ENCODE measurements around the gene ADCY3.

Gene ADCY3

DNA sequence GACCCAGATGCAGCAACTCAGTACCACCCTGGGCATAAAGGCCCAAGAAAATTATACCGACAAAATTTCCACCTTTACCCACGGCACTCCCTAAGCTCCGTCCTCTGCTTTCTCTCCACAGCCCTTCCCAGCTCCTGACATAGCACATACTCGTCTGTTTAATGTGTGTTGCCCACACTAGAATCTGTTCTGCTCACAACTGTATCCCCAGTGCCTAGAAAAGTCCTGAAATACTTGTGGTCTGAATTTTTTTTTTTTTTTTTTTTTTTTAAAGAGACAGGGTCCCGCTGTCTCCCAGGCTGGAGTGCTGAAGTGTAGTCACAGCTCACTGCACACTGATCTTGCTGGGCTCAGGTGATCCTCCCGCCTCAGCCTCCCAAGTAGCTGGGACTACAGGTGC is 62.3 kb downstream of the ADCY3 start:
- no peak overlapping the region for H3K4me3 ChIP-seq (ENCODE audit: low read depth, low read length, poor library complexity, severe bottlenecking)
- no peak overlapping the region for H3K4me2 ChIP-seq (ENCODE audit: low read length)
- H4K20me1 ChIP-seq (ENCODE audit: insufficient read depth, low read length), result no peaks in the 10 kb centered on the region
- no peaks in the 10 kb centered on the region for H3K9me2 ChIP-seq (ENCODE audit: low read depth, low read length)
- no peaks in the 10 kb centered on the region for H3K4me1 ChIP-seq (ENCODE audit: insufficient read depth, low read length, severe bottlenecking)
- H3K9me3 ChIP-seq (ENCODE audit: low read length), result no peaks in the 10 kb centered on the region
- no peaks in the 10 kb centered on the region for H3F3A ChIP-seq (ENCODE audit: insufficient read depth, low read length)
- no peaks in the 10 kb centered on the region for H3K27me3 ChIP-seq (ENCODE audit: insufficient read depth, low read length)
- no peak overlapping the region for H3K9ac ChIP-seq (ENCODE audit: low read length)
- H3K79me2 ChIP-seq (ENCODE audit: insufficient read depth, low read length), result no peaks in the 10 kb centered on the region
- no peak overlapping the region for H2AFZ ChIP-seq (ENCODE audit: low read length)
- TF ChIP-seq, protein P1, sequence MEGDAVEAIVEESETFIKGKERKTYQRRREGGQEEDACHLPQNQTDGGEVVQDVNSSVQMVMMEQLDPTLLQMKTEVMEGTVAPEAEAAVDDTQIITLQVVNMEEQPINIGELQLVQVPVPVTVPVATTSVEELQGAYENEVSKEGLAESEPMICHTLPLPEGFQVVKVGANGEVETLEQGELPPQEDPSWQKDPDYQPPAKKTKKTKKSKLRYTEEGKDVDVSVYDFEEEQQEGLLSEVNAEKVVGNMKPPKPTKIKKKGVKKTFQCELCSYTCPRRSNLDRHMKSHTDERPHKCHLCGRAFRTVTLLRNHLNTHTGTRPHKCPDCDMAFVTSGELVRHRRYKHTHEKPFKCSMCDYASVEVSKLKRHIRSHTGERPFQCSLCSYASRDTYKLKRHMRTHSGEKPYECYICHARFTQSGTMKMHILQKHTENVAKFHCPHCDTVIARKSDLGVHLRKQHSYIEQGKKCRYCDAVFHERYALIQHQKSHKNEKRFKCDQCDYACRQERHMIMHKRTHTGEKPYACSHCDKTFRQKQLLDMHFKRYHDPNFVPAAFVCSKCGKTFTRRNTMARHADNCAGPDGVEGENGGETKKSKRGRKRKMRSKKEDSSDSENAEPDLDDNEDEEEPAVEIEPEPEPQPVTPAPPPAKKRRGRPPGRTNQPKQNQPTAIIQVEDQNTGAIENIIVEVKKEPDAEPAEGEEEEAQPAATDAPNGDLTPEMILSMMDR (IDR thresholded peaks at IDR 0.05; ENCODE audit: low read length), result no peak
- no peak for TF ChIP-seq EZH2 (IDR thresholded peaks at IDR 0.05; ENCODE audit: borderline replicate concordance, low read length)
- peaks cover 39% of the 10 kb centered on the region; the same call in 1 of the 2 replicates for H3K36me3 ChIP-seq (ENCODE audit: insufficient read depth, low read length)
- H3K27ac ChIP-seq (ENCODE audit: low read depth, low read length, poor library complexity, severe bottlenecking), result no peak overlapping the region

DNA sequence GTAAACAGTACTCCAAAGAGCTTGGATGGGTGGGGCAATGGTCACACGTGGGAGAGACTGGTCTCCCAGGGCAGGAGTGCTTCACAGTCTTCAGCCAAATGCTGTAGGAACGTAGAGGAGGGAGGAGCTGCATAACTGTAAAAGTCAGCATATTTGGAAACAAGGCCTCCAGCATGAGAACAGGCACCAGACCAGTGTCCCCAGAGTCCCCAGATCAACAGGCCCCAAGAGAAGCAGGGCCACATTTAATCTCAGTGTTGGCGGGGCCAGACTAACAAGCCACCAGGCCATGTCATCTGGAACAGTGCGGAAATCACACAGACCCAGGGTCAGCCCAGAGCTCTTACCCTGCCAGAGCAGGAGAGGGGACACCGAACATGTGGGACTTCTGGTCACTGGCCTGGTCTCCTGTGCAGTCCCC is 63.2 kb downstream of the ADCY3 start:
- Histone ChIP-seq H4K20me1 (ENCODE audit: insufficient read depth, low read length) (no peaks in the 10 kb centered on the region), H3K36me3 (ENCODE audit: insufficient read depth, low read length) (peaks cover 42% of the 10 kb centered on the region)

DNA sequence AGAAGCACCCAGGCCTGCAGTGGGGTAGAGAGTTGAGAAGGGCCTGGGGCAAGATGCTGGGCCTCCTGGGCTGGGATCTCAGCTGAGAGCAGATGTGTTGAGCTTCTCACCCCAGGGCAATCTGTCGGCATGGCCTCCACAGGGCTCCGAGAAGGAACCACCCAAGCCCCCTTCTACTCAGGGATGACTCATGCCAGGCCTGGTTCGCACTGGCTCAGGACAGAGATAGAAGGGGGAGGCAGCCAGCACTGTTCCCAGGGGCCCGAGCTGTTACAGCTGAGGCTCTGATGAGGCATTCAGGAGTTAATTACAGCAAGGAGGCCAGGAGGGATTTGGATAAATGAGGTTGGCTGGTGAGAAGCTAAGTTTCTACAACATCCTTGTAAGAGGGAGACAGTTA is 64.3 kb downstream of the ADCY3 start:
- Histone ChIP-seq H3K4me2 (ENCODE audit: low read length) (no peak overlapping the region), H3K4me3 (ENCODE audit: low read depth, low read length, poor library complexity, severe bottlenecking) (no peak overlapping the region), H3K9me3 (ENCODE audit: low read length) (no peaks in the 10 kb centered on the region), H3K9ac (ENCODE audit: low read length) (no peak overlapping the region), H3K27ac (ENCODE audit: low read depth, low read length, poor library complexity, severe bottlenecking) (no peak overlapping the region), H3K79me2 (ENCODE audit: insufficient read depth, low read length) (no peaks in the 10 kb centered on the region), H4K20me1 (ENCODE audit: insufficient read depth, low read length) (no peaks in the 10 kb centered on the region), H3K36me3 (ENCODE audit: insufficient read depth, low read length) (peaks cover 45% of the 10 kb centered on the region), H3K4me1 (ENCODE audit: insufficient read depth, low read length, severe bottlenecking) (no peaks in the 10 kb centered on the region), H3F3A (ENCODE audit: insufficient read depth, low read length) (no peaks in the 10 kb centered on the region), H3K9me2 (ENCODE audit: low read depth, low read length) (no peaks in the 10 kb centered on the region), H3K27me3 (ENCODE audit: insufficient read depth, low read length) (no peaks in the 10 kb centered on the region), H2AFZ (ENCODE audit: low read length) (no peak overlapping the region)
- TF ChIP-seq EZH2 (IDR thresholded peaks at IDR 0.05; ENCODE audit: borderline replicate concordance, low read length), result no peak
- TF ChIP-seq, protein P1 (IDR thresholded peaks at IDR 0.05; ENCODE audit: low read length), result no peak

More for the DNA sequence above, 63.2 kb downstream of the ADCY3 start:
- H2AFZ ChIP-seq (ENCODE audit: low read length), result no peak overlapping the region
- H3K4me2 ChIP-seq (ENCODE audit: low read length), result no peak overlapping the region
- H3K4me3 ChIP-seq (ENCODE audit: low read depth, low read length, poor library complexity, severe bottlenecking), result no peak overlapping the region
- no peaks in the 10 kb centered on the region for H3K79me2 ChIP-seq (ENCODE audit: insufficient read depth, low read length)
- H3K9me3 ChIP-seq (ENCODE audit: low read length), result no peaks in the 10 kb centered on the region
- H3K27ac ChIP-seq (ENCODE audit: low read depth, low read length, poor library complexity, severe bottlenecking), result no peak overlapping the region
- no peaks in the 10 kb centered on the region for H3F3A ChIP-seq (ENCODE audit: insufficient read depth, low read length)
- no peak overlapping the region for H3K9ac ChIP-seq (ENCODE audit: low read length)
- no peaks in the 10 kb centered on the region for H3K27me3 ChIP-seq (ENCODE audit: insufficient read depth, low read length)
- no peaks in the 10 kb centered on the region for H3K9me2 ChIP-seq (ENCODE audit: low read depth, low read length)
- TF ChIP-seq, protein P1 (IDR thresholded peaks at IDR 0.05; ENCODE audit: low read length), result no peak
- TF ChIP-seq EZH2 (IDR thresholded peaks at IDR 0.05; ENCODE audit: borderline replicate concordance, low read length), result no peak
- H3K4me1 ChIP-seq (ENCODE audit: insufficient read depth, low read length, severe bottlenecking), result no peaks in the 10 kb centered on the region

Data from OCI-LY1 (cell line).